Measurements from ENCODE around the gene CD2. TPM values are rescaled to one million over a fixed set of nuclear protein-coding genes. Genes with fewer than 3 reads are reported as not detected.

Gene CD2
- total and polyA plus RNA-seq, 2 of the 8 experiments (the other 6 are each of a cell fraction or from before 2014, with no cell fraction given), result not detected

- CTCF ChIA-PET (ENCODE audit: partially characterized antibody), result interaction anchor here (0.6 to 1.8 kb wide), 4 partner anchors 8 to 69 kb away, joined by 3 to 4 read pairs (median 4); no protein-coding TSS in a partner anchor
- no peak for TF ChIP-seq JUND (IDR thresholded peaks at IDR 0.05; ENCODE audit: low read length)
- TF ChIP-seq RAD21 (IDR thresholded peaks at IDR 0.05 in 1 of 2, conservative IDR thresholded peaks at IDR 0.05 in 1 of 2; ENCODE audit: low read depth in 2 of 2, low read length in 2 of 2), result no peak
- TF ChIP-seq POLR2AphosphoS5 (IDR thresholded peaks at IDR 0.05; ENCODE audit: low read depth, low read length), result no peak
- no peak for TF ChIP-seq POU5F1 (IDR thresholded peaks at IDR 0.05; ENCODE audit: low read depth, low read length)
- TF ChIP-seq USF2 (IDR thresholded peaks at IDR 0.05; ENCODE audit: low read length), result no peak
- TF ChIP-seq SIX5 (IDR thresholded peaks at IDR 0.05; ENCODE audit: low read depth, low read length), result no peak
- no peak for TF ChIP-seq RFX5 (IDR thresholded peaks at IDR 0.05; ENCODE audit: borderline replicate concordance, low read depth, low read length)
- no peak for TF ChIP-seq CHD2 (IDR thresholded peaks at IDR 0.05; ENCODE audit: low read length)
- no peak for TF ChIP-seq EP300 (IDR thresholded peaks at IDR 0.05; ENCODE audit: borderline replicate concordance in 1 of 2, low read depth in 2 of 2, low read length in 2 of 2)
- no peak for TF ChIP-seq FOSL1 (IDR thresholded peaks at IDR 0.05; ENCODE audit: insufficient read depth, low read depth, low read length)
- no peak for TF ChIP-seq RXRA (IDR thresholded peaks at IDR 0.05; ENCODE audit: insufficient read depth, low read depth, low read length)
- no peak for TF ChIP-seq RNF2 (IDR thresholded peaks at IDR 0.05; ENCODE audit: borderline replicate concordance, low read depth, low read length, missing control alignments, poor library complexity, severe bottlenecking)
These were observed 39.2 kb downstream of the CD2 start for GRCh38 chr1:116793357-116793935.

More at GRCh38 chr1:116793357-116793935, 39.2 kb downstream of the CD2 start:
- no peaks in the 10 kb centered on the region for H4K20me1 ChIP-seq (replicated peaks in 1 of 2; ENCODE audit: control insufficient read depth in 1 of 2, insufficient read depth in 2 of 2, low read length in 2 of 2)
- no peak overlapping the region for H3K4me2 ChIP-seq (ENCODE audit: insufficient read depth in 1 of 2, low read depth in 2 of 2, low read length in 2 of 2)
- no peak overlapping the region for H2BK12ac ChIP-seq (ENCODE audit: low read depth, low read length)
- H4K91ac ChIP-seq (replicated peaks; ENCODE audit: insufficient read length, low read length), result no peak overlapping the region
- H3K4me3 ChIP-seq (ENCODE audit: extremely low read depth in 1 of 4, insufficient read depth in 2 of 4, low read depth in 3 of 4, low read length in 4 of 4), result no peak overlapping the region
- H2AK5ac ChIP-seq (ENCODE audit: low read depth, low read length), result no peak overlapping the region
- H3K4ac ChIP-seq (replicated peaks; ENCODE audit: insufficient read length, low read depth, low read length), result no peak overlapping the region
- H4K5ac ChIP-seq (ENCODE audit: insufficient read length, low read depth, low read length), result no peak overlapping the region
- H3K14ac ChIP-seq (ENCODE audit: insufficient read length), result no peak overlapping the region
- H2BK120ac ChIP-seq (replicated peaks; ENCODE audit: low read depth, low read length), result no peak overlapping the region
- H3K23ac ChIP-seq (ENCODE audit: insufficient read length), result no peak overlapping the region
- no peak overlapping the region for H4K8ac ChIP-seq (ENCODE audit: extremely low read depth, insufficient read depth, low read length)
- no peak overlapping the region for H2BK20ac ChIP-seq (ENCODE audit: low read length)
- no peak overlapping the region for H3K18ac ChIP-seq (ENCODE audit: extremely low read depth, low read length)
- no peak overlapping the region for H3K9ac ChIP-seq (replicated peaks in 1 of 4; ENCODE audit: extremely low read depth in 1 of 4, low read depth in 3 of 4, low read length in 3 of 4)
- no peak overlapping the region for H2BK15ac ChIP-seq (ENCODE audit: low read length)
- no peaks in the 10 kb centered on the region for H3K23me2 ChIP-seq (ENCODE audit: low read depth, low read length)
- 90% methylated on average over 2 of the region's 2 CpGs; no CpG with 5 or more reads in 1 of the 2 experiments for WGBS, 2 experiments (ENCODE audit: extremely low coverage in 1 of 2, insufficient coverage in 1 of 2, insufficient read length in 1 of 2, insufficient replicate concordance in 2 of 2, low coverage in 1 of 2, low lambda C conversion rate in 2 of 2, missing lambda C conversion rate in 1 of 2)
- no peak overlapping the region for H3K56ac ChIP-seq (replicated peaks; ENCODE audit: insufficient read length, low read depth, low read length)
- no peaks in the 10 kb centered on the region for H3K27me3 ChIP-seq (replicated peaks in 1 of 4; ENCODE audit: control insufficient read depth in 3 of 4, extremely low read depth in 1 of 4, insufficient read depth in 3 of 4, low read length in 3 of 4)
- no peak overlapping the region for H2AFZ ChIP-seq (ENCODE audit: low read length)
- H3K79me2 ChIP-seq (ENCODE audit: control insufficient read depth in 1 of 2, insufficient read depth in 2 of 2, low read length in 2 of 2), result no peaks in the 10 kb centered on the region
- DNase-seq (ENCODE audit: low read depth in 1 of 2, low spot score in 2 of 2), result no peak
- POLR2A ChIA-PET (ENCODE audit: partially characterized antibody), result no interaction called here
- FAIRE-seq, result no peak
- no peaks in the 10 kb centered on the region for H3K36me3 ChIP-seq (ENCODE audit: control insufficient read depth in 2 of 4, insufficient read depth in 4 of 4, low read length in 3 of 4)
- no peaks in the 10 kb centered on the region for H3K9me3 ChIP-seq (ENCODE audit: insufficient read depth in 2 of 2, low read depth in 1 of 2, low read length in 1 of 2)
- no peak overlapping the region for H3K27ac ChIP-seq (ENCODE audit: low read depth, low read length)
- H2BK5ac ChIP-seq (ENCODE audit: low read depth, low read length), result no peak overlapping the region
- H3K4me1 ChIP-seq (replicated peaks in 1 of 4; ENCODE audit: control insufficient read depth in 3 of 4, insufficient read depth in 4 of 4, low read length in 3 of 4), result peaks cover 0 to 3% (median 0%) of the 10 kb centered on the region in 4 experiments; a peak in 2 of 7 replicates
- no peaks in the 10 kb centered on the region for H3K79me1 ChIP-seq (ENCODE audit: low read depth, low read length)

Measured in H1 (cell line).